HL-60 (cell line): ENCODE results near the gene HSDL2.

Experiments used
- GABPA ChIP-seq: IDR thresholded peaks from 2 replicates; pipeline ENCODE4 v1.6.1; 2012; ENCODE audit warnings: low read depth
- SPI1 ChIP-seq: IDR thresholded peaks from 2 replicates; pipeline ENCODE4 v1.6.1; 2012; ENCODE audit warnings: low read depth, mild to moderate bottlenecking, borderline replicate concordance
- TF ChIP-seq, protein P1 (sequence below): IDR thresholded peaks from one replicate; pipeline ENCODE4 v1.5.1; 2011; ENCODE audit warnings: low read length, control low read depth, inconsistent platforms; ENCODE audit not compliant: insufficient read depth

DNA sequence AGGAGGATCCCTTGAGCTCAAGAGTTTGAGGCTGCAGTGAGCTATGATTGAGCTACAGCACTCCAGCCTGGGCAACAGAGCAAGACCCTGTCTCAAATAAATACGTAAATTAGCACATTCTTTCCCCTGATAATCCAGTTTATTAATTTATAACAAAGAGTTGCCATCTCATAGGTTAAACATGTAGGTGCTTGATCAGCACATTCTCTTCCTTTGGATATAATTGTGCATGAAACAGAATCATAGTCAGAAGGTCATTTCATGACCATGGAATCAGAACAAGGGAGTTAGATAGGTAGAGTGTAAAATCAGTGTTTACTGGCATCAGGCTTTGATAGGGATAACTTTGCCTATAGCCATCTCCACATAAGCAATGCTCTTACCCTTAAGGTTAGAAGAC is 63.7 kb downstream of the HSDL2 start:
- TF ChIP-seq, protein P1, sequence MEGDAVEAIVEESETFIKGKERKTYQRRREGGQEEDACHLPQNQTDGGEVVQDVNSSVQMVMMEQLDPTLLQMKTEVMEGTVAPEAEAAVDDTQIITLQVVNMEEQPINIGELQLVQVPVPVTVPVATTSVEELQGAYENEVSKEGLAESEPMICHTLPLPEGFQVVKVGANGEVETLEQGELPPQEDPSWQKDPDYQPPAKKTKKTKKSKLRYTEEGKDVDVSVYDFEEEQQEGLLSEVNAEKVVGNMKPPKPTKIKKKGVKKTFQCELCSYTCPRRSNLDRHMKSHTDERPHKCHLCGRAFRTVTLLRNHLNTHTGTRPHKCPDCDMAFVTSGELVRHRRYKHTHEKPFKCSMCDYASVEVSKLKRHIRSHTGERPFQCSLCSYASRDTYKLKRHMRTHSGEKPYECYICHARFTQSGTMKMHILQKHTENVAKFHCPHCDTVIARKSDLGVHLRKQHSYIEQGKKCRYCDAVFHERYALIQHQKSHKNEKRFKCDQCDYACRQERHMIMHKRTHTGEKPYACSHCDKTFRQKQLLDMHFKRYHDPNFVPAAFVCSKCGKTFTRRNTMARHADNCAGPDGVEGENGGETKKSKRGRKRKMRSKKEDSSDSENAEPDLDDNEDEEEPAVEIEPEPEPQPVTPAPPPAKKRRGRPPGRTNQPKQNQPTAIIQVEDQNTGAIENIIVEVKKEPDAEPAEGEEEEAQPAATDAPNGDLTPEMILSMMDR, result no peak
- TF ChIP-seq SPI1 (no peak), GABPA (no peak)
